Small intestine (tissue), 7 donors: ENCODE measurements around the gene VASP. TPM values are rescaled to one million over a fixed set of nuclear protein-coding genes. Genes with fewer than 3 reads are reported as not detected.
"Not testable (repeated sequence)": the region's sequence is repeated elsewhere in the genome, so short reads cannot be mapped to it uniquely, and the experiment has no call there.

Source experiments
- DNase-seq, 2 donors: peaks; one replicate each; pipeline versions ENCODE4 v3.0.0 to v3.0.0-alpha.2; 2013
- FAIRE-seq: peaks from 2 replicates; lab custom pipeline; 2012; peaks lifted over from hg19 to GRCh38; lab: Jason Lieb, UNC
- H3K27ac ChIP-seq, 3 donors: one replicate each; pipeline ENCODE4 v1.5.1; 2013; ENCODE audit warnings: low read length in 2 of 3, mild to moderate bottlenecking in 2 of 3, control low read depth in 1 of 3, inconsistent platforms in 1 of 3, low read depth in 1 of 3, moderate library complexity in 1 of 3
- H3K27me3 ChIP-seq, 3 donors: one replicate each; pipeline ENCODE4 v1.6.1; 2013; ENCODE audit warnings: low read length in 3 of 3, inconsistent platforms in 1 of 3; ENCODE audit not compliant: control insufficient read depth in 3 of 3, insufficient read depth in 3 of 3
- H3K36me3 ChIP-seq, 3 donors: one replicate each; pipeline ENCODE4 v1.6.1; 2013; ENCODE audit warnings: low read length in 3 of 3, inconsistent platforms in 1 of 3, low read depth in 1 of 3, mild to moderate bottlenecking in 1 of 3, moderate library complexity in 1 of 3; ENCODE audit not compliant: control insufficient read depth in 3 of 3, insufficient read depth in 2 of 3
- H3K4me1 ChIP-seq, 3 donors: one replicate each; pipeline ENCODE4 v1.6.1; 2013; ENCODE audit warnings: low read length in 2 of 3, inconsistent platforms in 1 of 3, low read depth in 1 of 3, mild to moderate bottlenecking in 1 of 3, moderate library complexity in 1 of 3; ENCODE audit not compliant: control insufficient read depth in 3 of 3, insufficient read depth in 2 of 3
- H3K4me3 ChIP-seq, 3 donors: one replicate each; pipeline ENCODE4 v1.5.1; 2013; ENCODE audit warnings: low read length in 3 of 3, control low read depth in 1 of 3, inconsistent platforms in 1 of 3, low read depth in 1 of 3, mild to moderate bottlenecking in 1 of 3, moderate library complexity in 1 of 3
- H3K9me3 ChIP-seq, 2 donors: one replicate each; pipeline ENCODE4 v1.6.1; 2013; ENCODE audit warnings: low read depth in 1 of 2, low read length in 1 of 2; ENCODE audit not compliant: control insufficient read depth in 2 of 2, insufficient read depth in 1 of 2
- WGBS, 3 donors: extraction: QIAGEN DNeasy Blood & Tissue Kit; methylation state at CpG; one replicate each; pipeline ENCODE4 v1.1.7; 2013; 5-methylcytosine and 5-hydroxymethylcytosine counted together
- polyA plus RNA-seq, 4 donors: library from polyadenylated mRNA; stranded (reverse) in 3 of 4; unstranded in 1 of 4; fragments of 200-250 nt in 3 of 4; fragments of 120-200 nt in 1 of 4; gene quantifications; one replicate each; pipeline versions ENCODE4 v1.2.1 to v1.2.3, GENCODE V29; 2013
- donor health status: healthy with polysubstance abuse.
- donor health status: control.
- donor health status: control.
- donor health status: Bipolar disorder and iron deficiency.
- donor health status: healthy.

VASP gene
- polyA plus RNA-seq, 4 donors, result 50.4 to 132 (median 111) TPM

- H3K9me3 ChIP-seq, result no peaks in the 10 kb centered on the region
- H3K27me3 ChIP-seq, result no peaks in the 10 kb centered on the region
- H3K27ac ChIP-seq, result peak overlapping the region; percentile 75 to 93 (median 85)
- peak overlapping the region; percentile 41 to 98 (median 88) for H3K4me3 ChIP-seq
- DNase-seq (no peak), FAIRE-seq (no peak)
- peaks cover 0 to 24% (median 9%) of the 10 kb centered on the region in 3 donors for H3K4me1 ChIP-seq
- WGBS, 3 donors, result 13 to 18% (median 13%) methylated on average over 3 of the region's 3 CpGs
- H3K36me3 ChIP-seq, result peaks cover 0 to 28% (median 0%) of the 10 kb centered on the region in 3 donors
Measured at GRCh38 chr19:45509692-45510015, 2.4 kb downstream of the VASP start.

- not testable (repeated sequence) for H3K4me3 ChIP-seq, H3K27me3 ChIP-seq, FAIRE-seq, DNase-seq, H3K27ac ChIP-seq, H3K9me3 ChIP-seq
- H3K36me3 ChIP-seq, result peaks cover 0 to 33% (median 0%) of the 10 kb centered on the region in 3 donors
- 72 to 80% (median 79%) methylated on average over 11 of the region's 11 CpGs for WGBS, 3 donors
- H3K4me1 ChIP-seq, result peaks cover 4 to 31% (median 16%) of the 10 kb centered on the region in 3 donors
Measured at GRCh38 chr19:45510352-45510751, 3.1 kb downstream of the VASP start.

GRCh38 chr19:45511074-45511473, 3.8 kb downstream of the VASP start:
- no peak for FAIRE-seq
- no peak overlapping the region for H3K27ac ChIP-seq
- WGBS, 3 donors, result 84 to 86% (median 85%) methylated on average over 5 of the region's 5 CpGs

GRCh38 chr19:45512881-45513483, 5.7 kb downstream of the VASP start:
- Histone ChIP-seq H3K4me1 (peaks cover 9 to 27% (median 16%) of the 10 kb centered on the region in 3 donors), H3K27me3 (no peaks in the 10 kb centered on the region), H3K9me3 (no peaks in the 10 kb centered on the region), H3K27ac (peak overlapping the region in 2 of 3 donors; percentile 64 to 88), H3K36me3 (peaks cover 0 to 54% (median 3%) of the 10 kb centered on the region in 3 donors), H3K4me3 (no peak overlapping the region)
- FAIRE-seq, result no peak
- 65 to 77% (median 73%) methylated on average over 6 of the region's 6 CpGs for WGBS, 3 donors
- no peak for DNase-seq

More at GRCh38 chr19:45511074-45511473, 3.8 kb downstream of the VASP start:
- DNase-seq, result no peak
- Histone ChIP-seq H3K9me3 (no peaks in the 10 kb centered on the region), H3K27me3 (no peaks in the 10 kb centered on the region), H3K4me3 (no peak overlapping the region), H3K4me1 (peaks cover 4 to 30% (median 16%) of the 10 kb centered on the region in 3 donors), H3K36me3 (peaks cover 0 to 41% (median 0%) of the 10 kb centered on the region in 3 donors)

GRCh38 chr19:45514376-45515051, 7.2 kb downstream of the VASP start:
- DNase-seq (peak; percentile 78 to 92), FAIRE-seq (no peak)
- H3K9me3 ChIP-seq, result no peaks in the 10 kb centered on the region
- H3K27ac ChIP-seq, result peak overlapping the region; percentile 64 to 94 (median 88)
- H3K4me1 ChIP-seq, result peaks cover 9 to 26% (median 16%) of the 10 kb centered on the region in 3 donors
- H3K4me3 ChIP-seq, result no peak overlapping the region
- peaks cover 0 to 67% (median 3%) of the 10 kb centered on the region in 3 donors for H3K36me3 ChIP-seq
- H3K27me3 ChIP-seq, result no peaks in the 10 kb centered on the region
- 10 to 42% (median 21%) methylated on average over 13 of the region's 13 CpGs for WGBS, 3 donors

GRCh38 chr19:45515081-45515624, 7.9 kb downstream of the VASP start:
- Histone ChIP-seq H3K27ac (peak overlapping the region; percentile 64 to 94 (median 88)), H3K4me1 (peaks cover 9 to 23% (median 16%) of the 10 kb centered on the region in 3 donors), H3K27me3 (no peaks in the 10 kb centered on the region), H3K36me3 (peaks cover 0 to 70% (median 7%) of the 10 kb centered on the region in 3 donors), H3K4me3 (no peak overlapping the region), H3K9me3 (no peaks in the 10 kb centered on the region)
- DNase-seq (peak in 1 of 2 donors; percentile 59), FAIRE-seq (no peak)
- WGBS, 3 donors, result 41 to 50% (median 42%) methylated on average over 10 of the region's 10 CpGs

DNA sequence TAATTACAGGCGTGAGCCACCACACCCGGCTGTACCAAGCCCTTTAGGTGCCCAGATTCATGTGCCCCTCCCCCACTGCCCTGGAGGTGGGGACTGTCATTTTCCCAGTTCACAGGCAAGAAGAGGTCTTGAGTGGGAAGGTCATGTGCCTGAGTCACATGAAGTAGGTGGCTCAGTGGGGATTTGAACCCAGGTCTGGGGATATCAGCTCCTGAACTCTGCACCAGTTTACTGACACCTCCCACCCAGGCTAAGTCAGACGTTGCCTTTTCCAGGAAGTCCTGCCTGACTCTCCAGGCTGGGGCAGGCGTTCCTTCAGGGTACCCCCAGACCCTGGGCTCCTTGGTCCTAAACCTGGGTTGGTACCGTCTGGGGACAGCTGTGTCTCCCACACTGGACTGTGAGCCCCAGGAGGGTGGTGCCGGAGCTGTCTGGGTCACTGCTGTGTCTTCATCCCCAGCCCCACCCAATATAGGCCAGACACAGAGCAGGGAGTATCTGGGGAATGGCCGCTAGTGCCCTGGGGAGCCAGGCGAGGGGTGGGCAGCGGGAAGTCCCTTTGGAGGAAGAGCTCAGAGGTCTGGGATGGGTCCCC, 8.6 kb downstream of the VASP start:
- peak; percentile 58 to 79 for DNase-seq
- peaks cover 9 to 23% (median 16%) of the 10 kb centered on the region in 3 donors for H3K4me1 ChIP-seq
- H3K27ac ChIP-seq, result peak overlapping the region; percentile 64 to 94 (median 88)

GRCh38 chr19:45517238-45517637, 10.0 kb downstream of the VASP start:
- FAIRE-seq, result no peak
- H3K4me1 ChIP-seq, result peaks cover 9 to 23% (median 16%) of the 10 kb centered on the region in 3 donors
- peaks cover 3 to 79% (median 9%) of the 10 kb centered on the region in 3 donors for H3K36me3 ChIP-seq
- H3K27me3 ChIP-seq, result no peaks in the 10 kb centered on the region
- no peak for DNase-seq
- H3K9me3 ChIP-seq, result no peaks in the 10 kb centered on the region
- H3K27ac ChIP-seq, result peak overlapping the region in 1 of 3 donors; percentile 30
- 55 to 63% (median 58%) methylated on average over 7 of the region's 7 CpGs for WGBS, 3 donors
- no peak overlapping the region for H3K4me3 ChIP-seq

More for the DNA sequence above, 8.6 kb downstream of the VASP start:
- no peak for FAIRE-seq
- H3K4me3 ChIP-seq, result no peak overlapping the region
- H3K36me3 ChIP-seq, result peaks cover 0 to 72% (median 7%) of the 10 kb centered on the region in 3 donors
- H3K27me3 ChIP-seq, result no peaks in the 10 kb centered on the region
- no peaks in the 10 kb centered on the region for H3K9me3 ChIP-seq
- WGBS, 3 donors, result 34 to 59% (median 42%) methylated on average over 9 of the region's 9 CpGs
